Kidney (tissue), 14 donors: ENCODE results near the gene AFF3. TPM values are rescaled to one million over a fixed set of nuclear protein-coding genes. Genes with fewer than 3 reads are reported as not detected.

Experiments used
- DNase-seq, 5 donors: peaks; one replicate each; pipeline ENCODE4 v3.0.0-alpha.2; 2013 to 2020
- FAIRE-seq: peaks from 2 replicates; lab custom pipeline; 2012; peaks lifted over from hg19 to GRCh38; lab: Jason Lieb, UNC
- H3K27ac ChIP-seq, 2 donors: one replicate each; pipeline ENCODE4 v1.7.0; 2013; ENCODE audit warnings: low read depth in 2 of 2, low read length in 2 of 2, inconsistent platforms in 1 of 2
- H3K27me3 ChIP-seq: one replicate; pipeline ENCODE4 v1.7.1; 2013; ENCODE audit warnings: low read length, inconsistent platforms; ENCODE audit not compliant: control insufficient read depth, insufficient read depth
- H3K36me3 ChIP-seq, 3 donors: one replicate each; pipeline versions ENCODE4 v1.7.0 to v1.7.1; 2013; ENCODE audit warnings: low read length in 3 of 3, control low read depth in 1 of 3, inconsistent platforms in 1 of 3; ENCODE audit not compliant: insufficient read depth in 3 of 3, control insufficient read depth in 2 of 3
- H3K4me1 ChIP-seq, 3 donors: one replicate each; pipeline versions ENCODE4 v1.7.0 to v1.7.1; 2013; ENCODE audit warnings: low read length in 3 of 3, inconsistent platforms in 1 of 3, low read depth in 1 of 3; ENCODE audit not compliant: control insufficient read depth in 2 of 3, insufficient read depth in 2 of 3
- H3K4me3 ChIP-seq, 3 donors: one replicate each; pipeline versions ENCODE4 v1.7.0 to v1.8.1; 2013; ENCODE audit warnings: low read length in 3 of 3, control low read depth in 1 of 3, inconsistent platforms in 1 of 3
- H3K9ac ChIP-seq, 3 donors: one replicate each; pipeline versions ENCODE4 v1.7.0 to v1.7.1; 2013; ENCODE audit warnings: low read length in 3 of 3, control low read depth in 1 of 3, inconsistent platforms in 1 of 3
- H3K9me3 ChIP-seq, 3 donors: one replicate each; pipeline versions ENCODE4 v1.7.0 to v1.7.1; 2013; ENCODE audit warnings: low read length in 3 of 3, control low read depth in 1 of 3, inconsistent platforms in 1 of 3; ENCODE audit not compliant: control insufficient read depth in 2 of 3, insufficient read depth in 1 of 3
- intact Hi-C: fragments of 100-400 bp; cut with DNase I; formaldehyde crosslinking; loops from one replicate; pipeline ENCODE4 v1.11.1; 2022
- polyA plus RNA-seq: library from polyadenylated mRNA; stranded (reverse); fragments of 350-450 nt; fragmentation: Illumina TruSeq; extraction: RNeasy Lipid Tissue Mini Kit (QIAGEN cat#74804); gene quantifications from one replicate; pipeline ENCODE4 v1.2.3, GENCODE V29; 2014; ENCODE audit warnings: low read depth, low replicate concordance; ENCODE audit not compliant: insufficient read depth
- total RNA-seq: library from RNA; stranded (reverse); fragmentation: NEBNext Ultra II Directional; extraction: Animal tissue kit (Norgen Biotek cat#: 25700); gene quantifications from one replicate; pipeline ENCODE4 v1.2.1, GENCODE V29; 2021
- TF ChIP-seq, protein P1 (sequence below): IDR thresholded peaks from 3 replicates; pipeline ENCODE4 v1.5.1; 2012; ENCODE audit warnings: mild to moderate bottlenecking, moderate library complexity, borderline replicate concordance; ENCODE audit not compliant: insufficient read depth; ENCODE audit errors: extremely low read depth
- donor health status: control.
- donor health status: control.
- donor health status: control.
- donor health status: control.
- donor health status: control.
- donor health status: DM: yes; HTN: yes; CAD: no.
- donor health status: Normal renal cell carcinoma (clear cell type).

The AFF3 gene
- total and polyA plus RNA-seq, 2 donors from 2014 or later: 0.65 to 11.0 TPM

DNA sequence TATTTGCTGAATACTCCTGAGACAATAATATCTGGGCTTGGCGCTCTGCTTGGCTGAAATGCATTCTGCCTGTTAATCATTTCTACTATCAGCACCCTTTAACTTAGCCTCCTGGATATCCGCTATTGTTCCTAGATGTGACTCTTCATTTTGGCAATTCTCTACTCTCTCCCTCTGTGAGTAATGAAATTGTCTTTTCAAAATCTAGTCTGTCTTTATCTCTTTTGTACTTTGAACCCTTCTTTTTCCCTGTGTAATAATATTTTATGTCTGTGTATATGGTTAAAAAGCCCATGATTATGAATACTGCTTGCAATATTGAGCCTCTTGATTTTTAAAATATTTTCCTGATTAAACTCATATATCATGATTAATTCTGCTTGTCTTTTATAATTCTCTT lies 646.4 kb downstream of the AFF3 start:
- TF ChIP-seq, protein P1, sequence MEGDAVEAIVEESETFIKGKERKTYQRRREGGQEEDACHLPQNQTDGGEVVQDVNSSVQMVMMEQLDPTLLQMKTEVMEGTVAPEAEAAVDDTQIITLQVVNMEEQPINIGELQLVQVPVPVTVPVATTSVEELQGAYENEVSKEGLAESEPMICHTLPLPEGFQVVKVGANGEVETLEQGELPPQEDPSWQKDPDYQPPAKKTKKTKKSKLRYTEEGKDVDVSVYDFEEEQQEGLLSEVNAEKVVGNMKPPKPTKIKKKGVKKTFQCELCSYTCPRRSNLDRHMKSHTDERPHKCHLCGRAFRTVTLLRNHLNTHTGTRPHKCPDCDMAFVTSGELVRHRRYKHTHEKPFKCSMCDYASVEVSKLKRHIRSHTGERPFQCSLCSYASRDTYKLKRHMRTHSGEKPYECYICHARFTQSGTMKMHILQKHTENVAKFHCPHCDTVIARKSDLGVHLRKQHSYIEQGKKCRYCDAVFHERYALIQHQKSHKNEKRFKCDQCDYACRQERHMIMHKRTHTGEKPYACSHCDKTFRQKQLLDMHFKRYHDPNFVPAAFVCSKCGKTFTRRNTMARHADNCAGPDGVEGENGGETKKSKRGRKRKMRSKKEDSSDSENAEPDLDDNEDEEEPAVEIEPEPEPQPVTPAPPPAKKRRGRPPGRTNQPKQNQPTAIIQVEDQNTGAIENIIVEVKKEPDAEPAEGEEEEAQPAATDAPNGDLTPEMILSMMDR: no peak
- H3K27me3 ChIP-seq: no peaks in the 10 kb centered on the region
- H3K4me1 ChIP-seq: no peaks in the 10 kb centered on the region
- intact Hi-C loops: no loop called here
- H3K27ac ChIP-seq: no peak overlapping the region
- H3K4me3 ChIP-seq: no peak overlapping the region
- no peaks in the 10 kb centered on the region for H3K9me3 ChIP-seq
- no peak for DNase-seq
- H3K9ac ChIP-seq: no peak overlapping the region
- FAIRE-seq: no peak
- no peaks in the 10 kb centered on the region for H3K36me3 ChIP-seq

Other genes with a start within 250 kb of the AFF3 start
- gene LONRF2, start 179.9 kb upstream of the AFF3 start, total RNA-seq: 6.3 TPM
- gene LONRF2, start 179.9 kb upstream of the AFF3 start, polyA plus RNA-seq: 1.1 TPM